H1 (cell line): ENCODE measurements around the gene CEP44. TPM values are rescaled to one million over a fixed set of nuclear protein-coding genes. Genes with fewer than 3 reads are reported as not detected.

Experiments
- CTCF ChIA-PET: fragments of 300-600 bp; sonication (Branson Sonifier 250); formaldehyde crosslinking; loops from one replicate; lab custom pipeline; 2021; ENCODE audit not compliant: partially characterized antibody; lab: Charles Lee
- POLR2A ChIA-PET: fragments of 300-600 bp; sonication (Branson Sonifier 250); formaldehyde crosslinking; loops from one replicate; lab custom pipeline; 2021; ENCODE audit warnings: inconsistent platforms; ENCODE audit not compliant: partially characterized antibody; lab: Charles Lee
- DNase-seq, 2 experiments: peaks; one replicate each; pipeline versions ENCODE4 v3.0.0 to v3.0.0-alpha.2; 2010 to 2022; ENCODE audit warnings: low spot score in 2 of 2, low read depth in 1 of 2, mixed read lengths in 1 of 2
- FAIRE-seq: peaks from 2 replicates; lab custom pipeline; 2011; peaks lifted over from hg19 to GRCh38; lab: Jason Lieb, UNC
- H2AFZ ChIP-seq: 2 replicates; pipeline ENCODE4 v1.8.1; 2012; ENCODE audit warnings: low read length, inconsistent platforms
- H2AK5ac ChIP-seq: 2 replicates; pipeline ENCODE4 v1.6.1; 2013; ENCODE audit warnings: low read depth, low read length
- H2BK120ac ChIP-seq: replicated peaks from 2 replicates; pipeline ENCODE3; 2013; ENCODE audit warnings: low read depth, low read length, inconsistent platforms
- H2BK12ac ChIP-seq: 2 replicates; pipeline ENCODE4 v1.6.1; 2013; ENCODE audit warnings: low read depth, low read length
- H2BK15ac ChIP-seq: 2 replicates; pipeline ENCODE4 v1.6.1; 2013; ENCODE audit warnings: low read length
- H2BK20ac ChIP-seq: 2 replicates; pipeline ENCODE4 v1.6.1; 2013; ENCODE audit warnings: low read length
- H2BK5ac ChIP-seq: 2 replicates; pipeline ENCODE4 v1.6.1; 2013; ENCODE audit warnings: low read depth, low read length
- H3K14ac ChIP-seq: 2 replicates; pipeline ENCODE4 v1.6.1; 2013; ENCODE audit warnings: inconsistent platforms; ENCODE audit not compliant: insufficient read length
- H3K18ac ChIP-seq: 2 replicates; pipeline ENCODE4 v1.6.1; 2013; ENCODE audit warnings: low read length; ENCODE audit errors: extremely low read depth
- H3K23ac ChIP-seq: 2 replicates; pipeline ENCODE4 v1.6.1; 2013; ENCODE audit warnings: inconsistent platforms; ENCODE audit not compliant: insufficient read length
- H3K23me2 ChIP-seq: 2 replicates; pipeline ENCODE4 v1.6.1; 2013; ENCODE audit warnings: low read depth, low read length
- H3K27ac ChIP-seq: 2 replicates; pipeline ENCODE4 v1.6.1; 2011; ENCODE audit warnings: low read depth, low read length, inconsistent platforms
- H3K27me3 ChIP-seq, 4 experiments: replicated peaks in 1 of 4; 1 replicate in 1 of 4; 2 replicates in 3 of 4; pipeline versions ENCODE4 v1.6.1 to v1.8.1; 2011 to 2013; ENCODE audit warnings: low read length in 3 of 4, mild to moderate bottlenecking in 3 of 4, inconsistent platforms in 2 of 4, mixed read lengths in 2 of 4, moderate library complexity in 1 of 4; ENCODE audit not compliant: control insufficient read depth in 3 of 4, insufficient read depth in 3 of 4; ENCODE audit errors: extremely low read depth in 1 of 4
- H3K36me3 ChIP-seq, 4 experiments: 2 replicates each; pipeline versions ENCODE4 v1.6.1 to v1.8.1; 2011 to 2013; ENCODE audit warnings: mild to moderate bottlenecking in 4 of 4, low read length in 3 of 4, moderate library complexity in 2 of 4, control low read depth in 1 of 4, inconsistent platforms in 1 of 4; ENCODE audit not compliant: insufficient read depth in 4 of 4, control insufficient read depth in 2 of 4
- H3K4ac ChIP-seq: replicated peaks from 2 replicates; pipeline ENCODE3; 2013; ENCODE audit warnings: low read length, low read depth, mixed read lengths, inconsistent platforms; ENCODE audit not compliant: insufficient read length
- H3K4me1 ChIP-seq, 4 experiments: replicated peaks in 1 of 4; 1 replicate in 1 of 4; 2 replicates in 3 of 4; pipeline versions ENCODE4 v1.6.1 to v1.8.1; 2011 to 2013; ENCODE audit warnings: low read length in 3 of 4, inconsistent platforms in 2 of 4, mixed read lengths in 1 of 4; ENCODE audit not compliant: insufficient read depth in 4 of 4, control insufficient read depth in 3 of 4
- H3K4me2 ChIP-seq, 2 experiments: 2 replicates each; pipeline versions ENCODE4 v1.6.1 to v1.8.1; 2011 to 2013; ENCODE audit warnings: low read depth in 2 of 2, low read length in 2 of 2, control low read depth in 1 of 2, inconsistent platforms in 1 of 2, mild to moderate bottlenecking in 1 of 2; ENCODE audit not compliant: insufficient read depth in 1 of 2
- H3K4me3 ChIP-seq, 4 experiments: fragments of 200-600, 300-600 bp in 1 of 4; sonication (generic), shearing (Covaris generic), sonication (Bioruptor Twin) in 1 of 4; 2 replicates each; pipeline versions ENCODE4 v1.5.1 to v1.8.1; 2011 to 2016; ENCODE audit warnings: low read length in 4 of 4, low read depth in 3 of 4, control low read depth in 2 of 4, inconsistent platforms in 2 of 4, mild to moderate bottlenecking in 2 of 4, mixed read lengths in 1 of 4, moderate library complexity in 1 of 4; ENCODE audit not compliant: insufficient read depth in 2 of 4; ENCODE audit errors: extremely low read depth in 1 of 4
- H3K56ac ChIP-seq: replicated peaks from 2 replicates; pipeline ENCODE3; 2013; ENCODE audit warnings: low read depth, mild to moderate bottlenecking, mixed read lengths, low read length, inconsistent platforms; ENCODE audit not compliant: insufficient read length
- H3K79me1 ChIP-seq: 2 replicates; pipeline ENCODE4 v1.6.1; 2013; ENCODE audit warnings: low read depth, low read length, control low read depth
- H3K79me2 ChIP-seq, 2 experiments: 2 replicates each; pipeline versions ENCODE4 v1.6.1 to v1.8.1; 2012 to 2013; ENCODE audit warnings: low read length in 2 of 2, mild to moderate bottlenecking in 2 of 2, inconsistent platforms in 1 of 2; ENCODE audit not compliant: insufficient read depth in 2 of 2, control insufficient read depth in 1 of 2
- H3K9ac ChIP-seq, 4 experiments: replicated peaks in 1 of 4; 1 replicate in 1 of 4; 2 replicates in 3 of 4; pipeline versions ENCODE4 v1.6.1 to v1.8.1; 2011 to 2013; ENCODE audit warnings: low read depth in 3 of 4, low read length in 3 of 4, control low read depth in 2 of 4, mild to moderate bottlenecking in 2 of 4, moderate library complexity in 2 of 4, inconsistent platforms in 1 of 4; ENCODE audit errors: extremely low read depth in 1 of 4
- H3K9me3 ChIP-seq, 2 experiments: 2 replicates each; pipeline versions ENCODE4 v1.6.1 to v1.8.1; 2012 to 2013; ENCODE audit warnings: mild to moderate bottlenecking in 2 of 2, moderate library complexity in 2 of 2, control low read depth in 1 of 2, inconsistent platforms in 1 of 2, low read depth in 1 of 2, low read length in 1 of 2, mixed read lengths in 1 of 2; ENCODE audit not compliant: insufficient read depth in 2 of 2
- H4K20me1 ChIP-seq, 2 experiments: replicated peaks in 1 of 2; 2 replicates each; pipeline versions ENCODE3 to v1.8.1; 2011 to 2013; ENCODE audit warnings: inconsistent platforms in 2 of 2, low read length in 2 of 2, mild to moderate bottlenecking in 1 of 2; ENCODE audit not compliant: insufficient read depth in 2 of 2, control insufficient read depth in 1 of 2
- H4K5ac ChIP-seq: 2 replicates; pipeline ENCODE4 v1.6.1; 2013; ENCODE audit warnings: low read length, low read depth, mixed read lengths, inconsistent platforms; ENCODE audit not compliant: insufficient read length
- H4K8ac ChIP-seq: 2 replicates; pipeline ENCODE4 v1.8.0; 2013; ENCODE audit warnings: mild to moderate bottlenecking, moderate library complexity, low read length, inconsistent platforms; ENCODE audit not compliant: insufficient read depth; ENCODE audit errors: extremely low read depth
- H4K91ac ChIP-seq: replicated peaks from 2 replicates; pipeline ENCODE3; 2013; ENCODE audit warnings: low read length, mixed read lengths, inconsistent platforms; ENCODE audit not compliant: insufficient read length
- BCL11A ChIP-seq, 2 experiments: IDR thresholded peaks; one replicate each; pipeline ENCODE4 v1.6.1; 2011; ENCODE audit warnings: low read depth in 2 of 2, low read length in 2 of 2, mild to moderate bottlenecking in 2 of 2
- CBX8 ChIP-seq: fragments of 300-800, 300-1000 bp; sonication (generic); IDR thresholded peaks from 2 replicates; pipeline ENCODE4 v1.7.1; 2016; ENCODE audit warnings: low read depth, low read length, borderline replicate concordance
- CTBP2 ChIP-seq: IDR thresholded peaks from 2 replicates; pipeline ENCODE4 v1.7.0; 2011; ENCODE audit warnings: borderline replicate concordance, mild to moderate bottlenecking, moderate library complexity, mixed read lengths, low read length; ENCODE audit not compliant: insufficient read depth, insufficient read length
- EZH2 ChIP-seq: fragments of 200-600 bp; sonication (generic); IDR thresholded peaks from 2 replicates; pipeline ENCODE4 v1.7.1; 2012; ENCODE audit warnings: low read depth, mild to moderate bottlenecking, moderate library complexity, low read length, inconsistent platforms; ENCODE audit not compliant: severe bottlenecking
- GABPA ChIP-seq: IDR thresholded peaks from 2 replicates; pipeline ENCODE4 v1.6.1; 2011; ENCODE audit warnings: mild to moderate bottlenecking, low read length, moderate library complexity, borderline replicate concordance; ENCODE audit not compliant: insufficient read depth
- HDAC2 ChIP-seq, 2 experiments: fragments of 300-600 bp in 1 of 2; sonication (generic) in 1 of 2; IDR thresholded peaks; 2 replicates each; pipeline ENCODE4 v1.6.1; 2011 to 2012; ENCODE audit warnings: low read depth in 2 of 2, low read length in 2 of 2, mild to moderate bottlenecking in 2 of 2, moderate library complexity in 2 of 2, borderline replicate concordance in 1 of 2, inconsistent platforms in 1 of 2
- JUN ChIP-seq: IDR thresholded peaks from 2 replicates; pipeline ENCODE4 v1.6.1; 2011; ENCODE audit warnings: low read depth, mild to moderate bottlenecking, improper control_type of control experiment, low read length
- NRF1 ChIP-seq: IDR thresholded peaks from 2 replicates; pipeline ENCODE4 v1.6.1; 2011; ENCODE audit warnings: mild to moderate bottlenecking, low read depth, low read length, improper control_type of control experiment
- RAD21 ChIP-seq, 2 experiments: IDR thresholded peaks in 1 of 2; conservative IDR thresholded peaks in 1 of 2; 2 replicates each; pipeline ENCODE4 v1.6.1; 2011; ENCODE audit warnings: low read depth in 2 of 2, low read length in 2 of 2, improper control_type of control experiment in 1 of 2, inconsistent platforms in 1 of 2, mild to moderate bottlenecking in 1 of 2, moderate library complexity in 1 of 2
- RXRA ChIP-seq: IDR thresholded peaks from 2 replicates; pipeline ENCODE4 v1.6.1; 2011; ENCODE audit warnings: low read depth, mild to moderate bottlenecking, low read length, moderate library complexity; ENCODE audit not compliant: insufficient read depth
- SRF ChIP-seq: IDR thresholded peaks from 2 replicates; pipeline ENCODE4 v1.6.1; 2011; ENCODE audit warnings: mild to moderate bottlenecking, low read depth, low read length, moderate library complexity
- YY1 ChIP-seq: IDR thresholded peaks from 2 replicates; pipeline ENCODE4 v1.6.1; 2011; ENCODE audit warnings: low read depth, mild to moderate bottlenecking, low read length
- WGBS, 2 experiments: shearing (Covaris generic) in 1 of 2; methylation state at CpG; one replicate each; pipeline versions ENCODE4 v1.1.6 to v1.1.7; 2013 to 2015; ENCODE audit warnings: low lambda C conversion rate in 2 of 2, mixed read lengths in 2 of 2, inconsistent platforms in 1 of 2, low coverage in 1 of 2, missing lambda C conversion rate in 1 of 2; ENCODE audit not compliant: insufficient replicate concordance in 2 of 2, insufficient coverage in 1 of 2, insufficient read length in 1 of 2; ENCODE audit errors: extremely low coverage in 1 of 2, missing lambda C conversion rate in 1 of 2; 5-methylcytosine and 5-hydroxymethylcytosine counted together
- polyA plus RNA-seq, 7 experiments: library from polyadenylated mRNA; depleted of rRNA in 3 of 7; stranded (reverse) in 5 of 7; unstranded in 2 of 7; fragments of >200 nt in 5 of 7; fragments of 200-250 nt in 2 of 7; gene quantifications; 1 replicate in 5 of 7; 2 replicates in 1 of 7; 4 replicates in 1 of 7; pipeline versions ENCODE4 v1.2.1 to v1.2.3, GENCODE V29; 2011 to 2013; ENCODE audit warnings: missing spikeins in 2 of 7, mixed read lengths in 2 of 7
- total RNA-seq: library from RNA; stranded (reverse); fragmentation: NEBNext Ultra II Directional; extraction: Animal tissue kit (Norgen Biotek cat#: 25700); gene quantifications from 2 replicates; pipeline ENCODE4 v1.2.1, GENCODE V29; 2021
- TF ChIP-seq, protein P1 (sequence below): IDR thresholded peaks from 2 replicates; pipeline ENCODE4 v1.6.1; 2011; ENCODE audit warnings: low read length, improper control_type of control experiment

The CEP44 gene
- total and polyA plus RNA-seq, 2 of the 8 experiments (the other 6 are each of a cell fraction or from before 2014, with no cell fraction given) = 3.4 to 17.1 TPM

DNA sequence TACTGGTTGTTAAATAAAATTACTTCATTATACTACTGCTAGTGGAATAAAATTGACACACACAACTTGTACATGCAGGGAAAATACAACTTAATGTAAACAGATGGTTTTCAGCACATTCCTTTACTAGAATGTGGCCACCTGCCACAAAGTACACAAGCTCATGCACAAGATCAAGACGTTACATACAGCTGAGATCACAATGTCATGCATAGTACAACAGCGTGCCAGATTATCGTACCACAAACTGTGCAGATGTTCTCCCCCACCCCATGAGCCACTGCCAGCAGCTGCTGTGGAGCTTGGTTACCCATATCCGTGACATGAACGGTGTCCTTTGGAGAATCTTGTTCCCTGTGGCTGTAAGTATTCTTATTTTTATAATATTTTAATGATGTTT is 27.9 kb upstream of the CEP44 start:
- no peak overlapping the region for H4K5ac ChIP-seq
- no peak overlapping the region for H2BK20ac ChIP-seq
- H3K56ac ChIP-seq = no peak overlapping the region
- no peak overlapping the region for H3K4me2 ChIP-seq
- H2AFZ ChIP-seq = no peak overlapping the region
- no peak overlapping the region for H2BK5ac ChIP-seq
- no peaks in the 10 kb centered on the region for H3K36me3 ChIP-seq
- no peak overlapping the region for H4K8ac ChIP-seq
- H3K4me1 ChIP-seq = no peaks in the 10 kb centered on the region
- H2BK120ac ChIP-seq = no peak overlapping the region
- no peaks in the 10 kb centered on the region for H3K27me3 ChIP-seq
- no peak overlapping the region for H3K27ac ChIP-seq
- no peak overlapping the region for H3K14ac ChIP-seq
- no peak overlapping the region for H3K4ac ChIP-seq
- H3K79me1 ChIP-seq = no peaks in the 10 kb centered on the region
- no peak overlapping the region for H3K4me3 ChIP-seq
- H3K9me3 ChIP-seq = no peaks in the 10 kb centered on the region
- H4K91ac ChIP-seq = no peak overlapping the region
- no peaks in the 10 kb centered on the region for H4K20me1 ChIP-seq
- ChIA-PET CTCF (no interaction called here), POLR2A (no interaction called here)
- 89% methylated on average over 5 of the region's 5 CpGs; no CpG with 5 or more reads in 1 of the 2 experiments for WGBS, 2 experiments
- H2AK5ac ChIP-seq = no peak overlapping the region
- no peak overlapping the region for H2BK15ac ChIP-seq
- no peak overlapping the region for H3K9ac ChIP-seq
- H3K23me2 ChIP-seq = no peaks in the 10 kb centered on the region
- H2BK12ac ChIP-seq = no peak overlapping the region
- H3K79me2 ChIP-seq = no peaks in the 10 kb centered on the region
- H3K18ac ChIP-seq = no peak overlapping the region
- DNase-seq (no peak), FAIRE-seq (no peak)
- H3K23ac ChIP-seq = no peak overlapping the region
- TF ChIP-seq EZH2 (no peak), YY1 (no peak), RAD21 (IDR thresholded peaks at IDR 0.05 in 1 of 2, conservative IDR thresholded peaks at IDR 0.05 in 1 of 2; ENCODE audit: low read depth in 2 of 2, low read length in 2 of 2) (no peak), RXRA (no peak), BCL11A (IDR thresholded peaks at IDR 0.05; ENCODE audit: low read depth in 2 of 2, low read length in 2 of 2) (no peak), GABPA (no peak), NRF1 (no peak), SRF (no peak), CBX8 (no peak), JUN (no peak), HDAC2 (IDR thresholded peaks at IDR 0.05; ENCODE audit: borderline replicate concordance in 1 of 2, low read depth in 2 of 2, low read length in 2 of 2) (no peak), CTBP2 (no peak)
- TF ChIP-seq, protein P1, sequence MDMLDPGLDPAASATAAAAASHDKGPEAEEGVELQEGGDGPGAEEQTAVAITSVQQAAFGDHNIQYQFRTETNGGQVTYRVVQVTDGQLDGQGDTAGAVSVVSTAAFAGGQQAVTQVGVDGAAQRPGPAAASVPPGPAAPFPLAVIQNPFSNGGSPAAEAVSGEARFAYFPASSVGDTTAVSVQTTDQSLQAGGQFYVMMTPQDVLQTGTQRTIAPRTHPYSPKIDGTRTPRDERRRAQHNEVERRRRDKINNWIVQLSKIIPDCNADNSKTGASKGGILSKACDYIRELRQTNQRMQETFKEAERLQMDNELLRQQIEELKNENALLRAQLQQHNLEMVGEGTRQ = no peak
